H4 (cell line): Measurements from ENCODE around the gene ZNF710. TPM values are rescaled to one million over a fixed set of nuclear protein-coding genes. Genes with fewer than 3 reads are reported as not detected.
"Not testable (repeated sequence)": the region's sequence is repeated elsewhere in the genome, so short reads cannot be mapped to it uniquely, and the experiment has no call there.

Experiments
- DNase-seq: peaks from one replicate; pipeline ENCODE4 v3.0.0-alpha.2; 2015; ENCODE audit warnings: low spot score
- total RNA-seq: library from RNA; depleted of rRNA; stranded (reverse); fragments of >200 nt; shearing (Covaris generic); gene quantifications from 2 replicates; pipeline ENCODE4 v1.2.3, GENCODE V29; 2014

Gene ZNF710
- total RNA-seq, 1 experiment from 2014 or later, result 4.7 TPM

- DNase-seq, result no peak
Measured at GRCh38 chr15:90060797-90061196, 59.7 kb downstream of the ZNF710 start.

GRCh38 chr15:90062023-90062442, 60.9 kb downstream of the ZNF710 start:
- DNase-seq, result no peak

- DNase-seq, result no peak
Measured at GRCh38 chr15:90062462-90062932, 61.4 kb downstream of the ZNF710 start.

- no peak for DNase-seq
Measured at GRCh38 chr15:90062973-90063769, 62.0 kb downstream of the ZNF710 start.

- no peak for DNase-seq
Measured at GRCh38 chr15:90063770-90064247, 62.7 kb downstream of the ZNF710 start.

GRCh38 chr15:90064911-90065681, 64.0 kb downstream of the ZNF710 start:
- no peak for DNase-seq

GRCh38 chr15:90065682-90066049, 64.5 kb downstream of the ZNF710 start:
- DNase-seq, result no peak

GRCh38 chr15:90067181-90067952, 66.2 kb downstream of the ZNF710 start:
- DNase-seq, result no peak

GRCh38 chr15:90067953-90068606, 67.0 kb downstream of the ZNF710 start:
- DNase-seq, result no peak

GRCh38 chr15:90070623-90071022, 69.5 kb downstream of the ZNF710 start:
- DNase-seq, result not testable (repeated sequence)

- peak; percentile 62 for DNase-seq
Measured at GRCh38 chr15:90071220-90071807, 70.2 kb downstream of the ZNF710 start.

GRCh38 chr15:90072978-90073640, 72.0 kb downstream of the ZNF710 start:
- DNase-seq, result no peak

- DNase-seq, result no peak
Measured at GRCh38 chr15:90074023-90074422, 72.9 kb downstream of the ZNF710 start.

GRCh38 chr15:90074916-90075315, 73.8 kb downstream of the ZNF710 start:
- DNase-seq, result no peak

GRCh38 chr15:90075420-90076289, 74.5 kb downstream of the ZNF710 start:
- no peak for DNase-seq

- DNase-seq, result no peak
Measured at GRCh38 chr15:90076716-90077115, 75.6 kb downstream of the ZNF710 start.

GRCh38 chr15:90078965-90079364, 77.8 kb downstream of the ZNF710 start:
- no peak for DNase-seq

- DNase-seq, result no peak
Measured at GRCh38 chr15:90079619-90080457, 78.7 kb downstream of the ZNF710 start.

- DNase-seq, result no peak
Measured at GRCh38 chr15:90080458-90080755, 79.3 kb downstream of the ZNF710 start.
